ENCODE results near the gene EIPR1. TPM values are rescaled to one million over a fixed set of nuclear protein-coding genes. Genes with fewer than 3 reads are reported as not detected.

EIPR1 gene
- total RNA-seq, 1 donor from 2014 or later: 27.8 TPM

- no peaks in the 10 kb centered on the region for H3K4me1 ChIP-seq (ENCODE audit: insufficient read depth, low read length)
- H3K9me3 ChIP-seq (ENCODE audit: insufficient read depth, low read depth, low read length): no peaks in the 10 kb centered on the region
- no peaks in the 10 kb centered on the region for H3K27me3 ChIP-seq (ENCODE audit: insufficient read depth, low read length)
- no peak overlapping the region for H3K4me2 ChIP-seq (ENCODE audit: low read length)
- Mint-ChIP-seq H3K36me3 (ENCODE audit: low read depth, unreplicated experiment) (peaks cover 10% of the 10 kb centered on the region), H3K27me3 (ENCODE audit: low read depth, unreplicated experiment) (no peaks in the 10 kb centered on the region), H3K4me1 (ENCODE audit: low read depth, unreplicated experiment) (peaks cover 10% of the 10 kb centered on the region), H3K27ac (ENCODE audit: unreplicated experiment) (no peak overlapping the region), H3K9me3 (ENCODE audit: unreplicated experiment) (no peaks in the 10 kb centered on the region), H3K4me3 (ENCODE audit: unreplicated experiment) (no peak overlapping the region)
- H4K20me1 ChIP-seq (ENCODE audit: insufficient read depth, low read length): peaks cover 28% of the 10 kb centered on the region
- DNase-seq (ENCODE audit: low read depth): no peak
- no peaks in the 10 kb centered on the region for H3K79me2 ChIP-seq (ENCODE audit: insufficient read depth, low read length)
- no peak overlapping the region for H3K9ac ChIP-seq (ENCODE audit: low read length)
- no peak for FAIRE-seq
- H2AFZ ChIP-seq (ENCODE audit: low read depth, low read length): no peak overlapping the region
- H3K4me3 ChIP-seq (ENCODE audit: insufficient read depth, low read depth, low read length): no peak overlapping the region
- H3K27ac ChIP-seq (ENCODE audit: low read depth, low read length): no peak overlapping the region
- TF ChIP-seq CTCF (IDR thresholded peaks at IDR 0.05; ENCODE audit: insufficient read depth, low read depth, low read length) (no peak), EZH2 (IDR thresholded peaks at IDR 0.05; ENCODE audit: insufficient read depth, low read length) (no peak)
- no peaks in the 10 kb centered on the region for H3K36me3 ChIP-seq (ENCODE audit: insufficient read depth, low read length)
Observed at GRCh38 chr2:3238951-3239841, 138.4 kb downstream of the EIPR1 start.

- no peaks in the 10 kb centered on the region for H3K9me3 Mint-ChIP-seq (ENCODE audit: unreplicated experiment)
- Histone ChIP-seq H3K4me2 (ENCODE audit: low read length) (no peak overlapping the region), H2AFZ (ENCODE audit: low read depth, low read length) (no peak overlapping the region), H3K79me2 (ENCODE audit: insufficient read depth, low read length) (no peaks in the 10 kb centered on the region), H3K9ac (ENCODE audit: low read length) (no peak overlapping the region), H3K36me3 (ENCODE audit: insufficient read depth, low read length) (no peaks in the 10 kb centered on the region), H3K4me1 (ENCODE audit: insufficient read depth, low read length) (no peaks in the 10 kb centered on the region), H3K4me3 (ENCODE audit: insufficient read depth, low read depth, low read length) (no peak overlapping the region), H3K27me3 (ENCODE audit: insufficient read depth, low read length) (no peaks in the 10 kb centered on the region), H4K20me1 (ENCODE audit: insufficient read depth, low read length) (peaks cover 25% of the 10 kb centered on the region), H3K27ac (ENCODE audit: low read depth, low read length) (no peak overlapping the region), H3K9me3 (ENCODE audit: insufficient read depth, low read depth, low read length) (no peaks in the 10 kb centered on the region)
- TF ChIP-seq EZH2 (IDR thresholded peaks at IDR 0.05; ENCODE audit: insufficient read depth, low read length) (no peak), CTCF (IDR thresholded peaks at IDR 0.05; ENCODE audit: insufficient read depth, low read depth, low read length) (no peak)
- FAIRE-seq (no peak), DNase-seq (ENCODE audit: low read depth) (no peak)
- H3K27me3 Mint-ChIP-seq (ENCODE audit: low read depth, unreplicated experiment): no peaks in the 10 kb centered on the region
- no peak overlapping the region for H3K4me3 Mint-ChIP-seq (ENCODE audit: unreplicated experiment)
- H3K4me1 Mint-ChIP-seq (ENCODE audit: low read depth, unreplicated experiment): peaks cover 6% of the 10 kb centered on the region
- peaks cover 13% of the 10 kb centered on the region for H3K36me3 Mint-ChIP-seq (ENCODE audit: low read depth, unreplicated experiment)
- no peak overlapping the region for H3K27ac Mint-ChIP-seq (ENCODE audit: unreplicated experiment)
Observed at GRCh38 chr2:3236300-3237045, 141.1 kb downstream of the EIPR1 start.
